ENCODE data around the gene MAGI2.

- TF ChIP-seq CTCF (IDR thresholded peaks at IDR 0.05; ENCODE audit: low read depth, low read length, poor library complexity, severe bottlenecking) = no peak
- no peak for TF ChIP-seq EZH2phosphoT487 (IDR thresholded peaks at IDR 0.05; ENCODE audit: borderline replicate concordance, low read length)
These were observed 1204.6 kb downstream of the MAGI2 start for GRCh38 chr7:78248867-78249266.
